HG02571 (cell line): ENCODE results near the gene CSF3R.
A peak's percentile ranks its signal among the peaks of the same experiment; 100 is the strongest.
"Not testable (repeated sequence)": the region's sequence is repeated elsewhere in the genome, so short reads cannot be mapped to it uniquely, and the experiment has no call there.

Source experiments
- ATAC-seq: cut with Tn5 transposase; IDR thresholded peaks from one replicate; pipeline ENCODE4 v1.9.1; 2021; ENCODE audit warnings: mild to moderate bottlenecking, moderate library complexity; ENCODE audit not compliant: unreplicated experiment

CSF3R gene

GRCh38 chr1:36484099-36484498 is 1.4 kb upstream of the CSF3R start:
- ATAC-seq = no peak

- no peak for ATAC-seq
Observed at GRCh38 chr1:36481771-36482723, 666 bp downstream of the CSF3R start.

GRCh38 chr1:36481091-36481490 is 1.6 kb downstream of the CSF3R start:
- no peak for ATAC-seq

GRCh38 chr1:36480161-36480560 is 2.6 kb downstream of the CSF3R start:
- ATAC-seq = no peak

- ATAC-seq = no peak
Observed at GRCh38 chr1:36479505-36480051, 3.1 kb downstream of the CSF3R start.

GRCh38 chr1:36477615-36478014 is 5.1 kb downstream of the CSF3R start:
- ATAC-seq = not testable (repeated sequence)

GRCh38 chr1:36476945-36477344 is 5.8 kb downstream of the CSF3R start:
- no peak for ATAC-seq

- ATAC-seq = no peak
Observed at GRCh38 chr1:36475910-36476604, 6.7 kb downstream of the CSF3R start.

GRCh38 chr1:36475341-36475740 is 7.4 kb downstream of the CSF3R start:
- ATAC-seq = no peak

GRCh38 chr1:36472656-36473055 is 10.1 kb downstream of the CSF3R start:
- ATAC-seq = no peak

- no peak for ATAC-seq
Observed at GRCh38 chr1:36471830-36472641, 10.7 kb downstream of the CSF3R start.

- ATAC-seq = no peak
Observed at GRCh38 chr1:36469163-36469562, 13.6 kb downstream of the CSF3R start.

- ATAC-seq = no peak
Observed at GRCh38 chr1:36467700-36468455, 14.8 kb downstream of the CSF3R start.

GRCh38 chr1:36467027-36467410 is 15.7 kb downstream of the CSF3R start:
- no peak for ATAC-seq

GRCh38 chr1:36466370-36467026 is 16.2 kb downstream of the CSF3R start:
- no peak for ATAC-seq

- ATAC-seq = no peak
Observed at GRCh38 chr1:36465731-36466369, 16.9 kb downstream of the CSF3R start.

- peak; percentile 28 for ATAC-seq
Observed at GRCh38 chr1:36464605-36465393, 17.9 kb downstream of the CSF3R start.

GRCh38 chr1:36463803-36464604 is 18.7 kb downstream of the CSF3R start, which contains the start of gene MRPS15:
MRPS15 (minus strand) TSS chr1:36464384; CDS start chr1:36464275, 109 bp downstream.
- ATAC-seq = peak; percentile 91
